K562 (cell line): ENCODE results near the gene GRPEL2. TPM values are rescaled to one million over a fixed set of nuclear protein-coding genes. Genes with fewer than 3 reads are reported as not detected.
A peak's percentile ranks its signal among the peaks of the same experiment; 100 is the strongest.

Experiments
- ATAC-seq: fragments of 200-7000 bp; cut with Tn5 transposase; 3 replicates; pipeline ENCODE4 v1.9.1; 2020; ENCODE audit warnings: moderate library complexity
- BruUV-seq: library from RNA; stranded (reverse); fragments of 400-500 nt; replicated peaks from 2 replicates; lab custom pipeline; 2021; lab: Mats Ljungman, UMichigan
- CTCF ChIA-PET: fragments of 300-600 bp; formaldehyde crosslinking; extraction: SDS; loops from one replicate; lab custom pipeline; 2021; ENCODE audit warnings: low intra/inter-chr PET ratio; lab: Yijun Ruan, JAX
- POLR2A ChIA-PET: fragments of 300-600, 350-650 bp; sonication (Branson Sonifier 250); formaldehyde crosslinking; extraction: SDS; loops from one replicate; lab custom pipeline; 2021; ENCODE audit warnings: antibody characterized with exemption, inconsistent platforms; lab: Yijun Ruan, JAX
- DNase-seq, 4 experiments: peaks; one replicate each; pipeline versions ENCODE4 v3.0.0 to v3.0.0-alpha.2; 2011 to 2018; ENCODE audit warnings: low spot score in 3 of 4, mixed read lengths in 3 of 4; ENCODE audit errors: extremely low read depth in 1 of 4
- FAIRE-seq: peaks from 2 replicates; lab custom pipeline; 2011; peaks lifted over from hg19 to GRCh38; lab: Jason Lieb, UNC
- H2AFZ ChIP-seq: 2 replicates; pipeline ENCODE4 v1.6.0; 2011; ENCODE audit warnings: low read depth, low read length, control low read depth, inconsistent platforms
- H3K27ac ChIP-seq: fragments of 200-600 bp; 3 replicates; pipeline ENCODE4 v1.8.0; 2011; ENCODE audit warnings: low read depth, mild to moderate bottlenecking, control low read depth, inconsistent platforms, low read length, moderate library complexity, mixed read lengths; ENCODE audit errors: extremely low read depth
- H3K27me3 ChIP-seq, 2 experiments: fragments of 300-600 bp in 1 of 2; 2 replicates in 1 of 2; 3 replicates in 1 of 2; pipeline versions ENCODE4 v1.6.0 to v1.8.0; 2011; ENCODE audit warnings: inconsistent platforms in 2 of 2, low read length in 2 of 2, mild to moderate bottlenecking in 1 of 2, mixed read lengths in 1 of 2, moderate library complexity in 1 of 2; ENCODE audit not compliant: control insufficient read depth in 2 of 2, insufficient read depth in 2 of 2
- H3K36me3 ChIP-seq: fragments of 300-600 bp; 3 replicates; pipeline ENCODE4 v1.8.0; 2011; ENCODE audit warnings: mild to moderate bottlenecking, low read length, inconsistent platforms; ENCODE audit not compliant: control insufficient read depth, insufficient read depth
- H3K4me1 ChIP-seq, 2 experiments: fragments of 200-600 bp in 1 of 2; replicated peaks in 1 of 2; 2 replicates in 1 of 2; 3 replicates in 1 of 2; pipeline versions ENCODE4 v1.5.1 to v1.8.0; 2011; ENCODE audit warnings: inconsistent platforms in 2 of 2, low read length in 2 of 2, mild to moderate bottlenecking in 1 of 2, mixed read lengths in 1 of 2, moderate library complexity in 1 of 2; ENCODE audit not compliant: control insufficient read depth in 2 of 2, insufficient read depth in 2 of 2
- H3K4me2 ChIP-seq: 2 replicates; pipeline ENCODE4 v1.6.1; 2011; ENCODE audit warnings: low read length, control low read depth, inconsistent platforms, mixed read lengths; ENCODE audit not compliant: insufficient read depth
- H3K4me3 ChIP-seq: fragments of 200-600 bp; sonication (generic), shearing (Covaris generic); 2 replicates; pipeline ENCODE4 v1.5.1; 2016; ENCODE audit warnings: control low read depth, inconsistent platforms
- H3K79me2 ChIP-seq: fragments of 200-600 bp; 3 replicates; pipeline ENCODE4 v1.8.0; 2011; ENCODE audit warnings: low read length, inconsistent platforms; ENCODE audit not compliant: control insufficient read depth, insufficient read depth
- H3K9ac ChIP-seq, 2 experiments: 2 replicates each; pipeline versions ENCODE4 v1.6.0 to v1.6.1; 2011; ENCODE audit warnings: low read depth in 2 of 2, low read length in 2 of 2, control low read depth in 1 of 2, inconsistent platforms in 1 of 2, mild to moderate bottlenecking in 1 of 2, mixed read lengths in 1 of 2; ENCODE audit not compliant: insufficient read depth in 1 of 2
- H3K9me1 ChIP-seq: one replicate; pipeline ENCODE4 v1.6.0; 2011; ENCODE audit warnings: inconsistent platforms, mild to moderate bottlenecking, low read length, moderate library complexity; ENCODE audit not compliant: control insufficient read depth, insufficient read depth
- H3K9me3 ChIP-seq: replicated peaks from 2 replicates; pipeline ENCODE4 v1.5.1; 2011; ENCODE audit warnings: low read depth, low read length, inconsistent platforms; ENCODE audit not compliant: control insufficient read depth, insufficient read depth
- H4K20me1 ChIP-seq: replicated peaks from 2 replicates; pipeline ENCODE4 v1.6.1; 2011; ENCODE audit warnings: low read length, inconsistent platforms, mixed read lengths; ENCODE audit not compliant: control insufficient read depth, insufficient read depth
- ATF1 ChIP-seq, 2 experiments: fragments of 450-650 bp in 1 of 2; IDR thresholded peaks; 2 replicates each; pipeline ENCODE4 v1.6.1; 2016; ENCODE audit warnings: missing compliant biosample characterization in 1 of 2, missing genetic modification characterization in 1 of 2
- CGGBP1 ChIP-seq: fragments of 250-450 bp; sonication (Bioruptor Pico); IDR thresholded peaks from 2 replicates; pipeline ENCODE4 v1.9.0; 2021; ENCODE audit warnings: mild to moderate bottlenecking
- CREB1 ChIP-seq, 2 experiments: sonication (generic) in 1 of 2; formaldehyde crosslinking in 1 of 2; IDR thresholded peaks; 2 replicates each; pipeline versions ENCODE4 v1.6.1 to v1.8.0; 2012 to 2022; ENCODE audit warnings: inconsistent platforms in 1 of 2, mild to moderate bottlenecking in 1 of 2, missing genetic modification reagents in 1 of 2, moderate library complexity in 1 of 2
- CREB3 ChIP-seq: fragments of 450-650 bp; conservative IDR thresholded peaks from 2 replicates; pipeline ENCODE4 v1.6.1; 2016; ENCODE audit warnings: missing genetic modification characterization, low read depth, mild to moderate bottlenecking, missing compliant biosample characterization, moderate library complexity
- CTBP1 ChIP-seq: fragments of 450-650 bp; IDR thresholded peaks from 2 replicates; pipeline ENCODE4 v1.6.1; 2016; ENCODE audit warnings: borderline replicate concordance
- CTCFL ChIP-seq: IDR thresholded peaks from 2 replicates; pipeline ENCODE4 v1.6.1; 2011; ENCODE audit warnings: borderline replicate concordance, low read depth, mild to moderate bottlenecking, moderate library complexity, low read length; ENCODE audit not compliant: insufficient read depth, poor library complexity, severe bottlenecking
- KLF16 ChIP-seq: IDR thresholded peaks from 2 replicates; pipeline ENCODE4 v1.6.1; 2016; ENCODE audit warnings: antibody characterized with exemption
- LCOR ChIP-seq: sonication (generic); formaldehyde crosslinking; IDR thresholded peaks from 2 replicates; pipeline ENCODE4 v1.8.0; 2022; ENCODE audit warnings: mild to moderate bottlenecking, missing genetic modification reagents
- RBM39 ChIP-seq: fragments of 200-400 bp; formaldehyde crosslinking; optimal IDR thresholded peaks from 2 replicates; pipeline ENCODE3; 2018; ENCODE audit warnings: low read depth, low read length
- ZNF699 ChIP-seq: fragments of 250-450 bp; sonication (Bioruptor Pico); IDR thresholded peaks from 2 replicates; pipeline ENCODE4 v1.8.0; 2021; ENCODE audit warnings: mild to moderate bottlenecking, moderate library complexity; ENCODE audit not compliant: insufficient replicate concordance
- ZNF717 ChIP-seq: fragments of 250-450 bp; sonication (Bioruptor Pico); IDR thresholded peaks from 2 replicates; pipeline ENCODE4 v1.5.0; 2021
- WGBS: fragments of 100-300 bp; shearing (Covaris generic); methylation state at CpG from one replicate; pipeline ENCODE4 v1.1.6; 2016; ENCODE audit warnings: low coverage, mixed read lengths; ENCODE audit not compliant: insufficient coverage; ENCODE audit errors: missing lambda C conversion rate; 5-methylcytosine and 5-hydroxymethylcytosine counted together
- in situ Hi-C: fragments of 300-500 bp; cut with MboI; formaldehyde crosslinking; loops from 4 replicates; pipeline ENCODE4 v1.15.0; 2018; ENCODE audit warnings: inconsistent platforms, mixed read lengths
- intact Hi-C: fragments of 100-400 bp; cut with micrococcal nuclease; formaldehyde crosslinking; loops from 2 replicates; pipeline ENCODE4 v1.14.2; 2022
- polyA plus RNA-seq, 8 experiments: library from polyadenylated mRNA; depleted of rRNA in 4 of 8; stranded (reverse) in 5 of 8; unstranded in 3 of 8; fragments of >200 nt; fragmentation: Nextera tagmentation in 2 of 8; fragmentation: Illumina TruSeq in 1 of 8; extraction: Ambion mirVana in 2 of 8; extraction: Trizol in 1 of 8; gene quantifications; 2 replicates each; pipeline versions ENCODE4 v1.2.1 to v1.2.3, GENCODE V29; 2011 to 2014; ENCODE audit warnings: inconsistent platforms in 1 of 8, missing spikeins in 1 of 8
- total RNA-seq, 7 experiments: library from RNA; depleted of rRNA in 6 of 7; stranded (reverse); fragments of >200 nt in 6 of 7; fragmentation: Illumina TruSeq in 2 of 7; extraction: Trizol in 2 of 7; gene quantifications; 2 replicates each; pipeline versions ENCODE4 v1.2.1 to v1.2.3, GENCODE V29; 2011 to 2021; ENCODE audit warnings: low replicate concordance in 1 of 7

GRPEL2 gene
- total and polyA plus RNA-seq, 9 of the 15 experiments (the other 6 are each of a cell fraction or from before 2014, with no cell fraction given) = 11.2 to 40.5 (median 25.8) TPM

GRCh38 chr5:149367249-149367971 lies 22.1 kb downstream of the GRPEL2 start:
- Histone ChIP-seq H4K20me1 (no peaks in the 10 kb centered on the region), H3K4me2 (peak overlapping the region; percentile 34; the same call in 1 of the 2 replicates), H3K4me1 (peaks cover 23 to 25% of the 10 kb centered on the region in 2 experiments; a peak in 4 of 5 replicates), H3K9me3 (no peaks in the 10 kb centered on the region), H3K27ac (no peak overlapping the region), H3K79me2 (no peaks in the 10 kb centered on the region), H3K27me3 (no peaks in the 10 kb centered on the region), H3K4me3 (no peak overlapping the region), H2AFZ (peak overlapping the region; percentile 37; the same call in 1 of the 2 replicates), H3K36me3 (no peaks in the 10 kb centered on the region), H3K9ac (peak overlapping the region in 1 of 2 experiments; percentile 77; a peak in 2 of 4 replicates), H3K9me1 (no peaks in the 10 kb centered on the region)
- WGBS = 21% methylated on average over 14 of the region's 14 CpGs
- ChIA-PET CTCF (interaction anchor here (0.6 to 1.8 kb wide), 6 partner anchors 47 to 461 kb away, joined by 3 to 9 read pairs (median 4); no protein-coding TSS in a partner anchor), POLR2A (interaction anchor here (0.6 to 2.1 kb wide), 13 partner anchors 10 to 196 kb away, joined by 3 to 9 read pairs (median 3); partner anchors contain the start of genes GRPEL2 and PCYOX1L)
- no TSS peak for BruUV-seq
- intact Hi-C loops = loop anchor here (1.0 to 5.0 kb wide), 4 partner anchors 50 to 251 kb away; no protein-coding TSS in a partner anchor
- DNase-seq (peak; percentile 74 to 90 (median 81)), ATAC-seq (peak; percentile 90), FAIRE-seq (peak; percentile 99)
- in situ Hi-C loops = no loop called here
- TF ChIP-seq RBM39 = no peak
- 0 out of 2 replicates have a peak, but pooled peaks have one; percentile 61 for TF ChIP-seq CTBP1
- TF ChIP-seq ZNF699 (CRISPR knock-in tag) = no peak
- TF ChIP-seq CTCFL = peak; percentile 23
- TF ChIP-seq KLF16 = peak; percentile 41; the same call in 1 of the 2 replicates
- no peak for TF ChIP-seq CGGBP1 (CRISPR knock-in tag)
- no peak for TF ChIP-seq CREB1 (IDR thresholded peaks at IDR 0.05)
- TF ChIP-seq CREB1 (CRISPR knock-in tag; IDR thresholded peaks at IDR 0.05) = 0 out of 2 replicates have a peak, but pooled peaks have one; percentile 50
- TF ChIP-seq ZNF717 (CRISPR knock-in tag) = no peak
- no peak for TF ChIP-seq CREB3 (tag)
- TF ChIP-seq ATF1 (CRISPR knock-in tag; IDR thresholded peaks at IDR 0.05) = no peak
- TF ChIP-seq ATF1 (tag; IDR thresholded peaks at IDR 0.05) = peak; percentile 35; the same call in 1 of the 2 replicates
- TF ChIP-seq LCOR = peak; percentile 85
